Heart left ventricle (tissue), 16 donors: ENCODE measurements around the gene ACTR3C. TPM values are rescaled to one million over a fixed set of nuclear protein-coding genes. Genes with fewer than 3 reads are reported as not detected.
"Not testable (repeated sequence)": the region's sequence is repeated elsewhere in the genome, so short reads cannot be mapped to it uniquely, and the experiment has no call there.

Experiments used
- ATAC-seq, 4 donors: fragments of 200-7000 bp; cut with Tn5 transposase; one replicate each; pipeline ENCODE4 v1.9.1; 2020 to 2022; ENCODE audit warnings: moderate library complexity in 4 of 4, mild to moderate bottlenecking in 3 of 4, moderate number of reproducible peaks in 1 of 4
- DNase-seq, 5 donors: peaks; one replicate each; pipeline ENCODE4 v3.0.0-alpha.2; 2020
- H3K27ac ChIP-seq, 12 donors: fragments of 200-600 bp; sonication (generic) in 4 of 12; one replicate each; pipeline versions ENCODE4 v1.5.0 to v1.8.0; 2016 to 2022; ENCODE audit warnings: mild to moderate bottlenecking in 2 of 12
- H3K27me3 ChIP-seq, 9 donors: fragments of 200-600 bp; sonication (generic) in 2 of 9; one replicate each; pipeline versions ENCODE4 v1.5.1 to v1.8.0; 2016 to 2022; ENCODE audit warnings: mild to moderate bottlenecking in 3 of 9
- H3K36me3 ChIP-seq, 9 donors: fragments of 200-600 bp; sonication (generic) in 2 of 9; one replicate each; pipeline versions ENCODE4 v1.5.0 to v1.8.0; 2018 to 2022; ENCODE audit warnings: mild to moderate bottlenecking in 2 of 9
- H3K4me1 ChIP-seq, 12 donors: fragments of 200-600 bp; sonication (generic) in 4 of 12; one replicate each; pipeline versions ENCODE4 v1.5.0 to v1.8.0; 2016 to 2022; ENCODE audit warnings: mild to moderate bottlenecking in 3 of 12
- H3K4me3 ChIP-seq, 12 donors: fragments of 200-600 bp; sonication (generic) in 4 of 12; one replicate each; pipeline versions ENCODE4 v1.5.0 to v1.8.0; 2017 to 2022; ENCODE audit warnings: mild to moderate bottlenecking in 9 of 12, moderate library complexity in 4 of 12
- H3K9me3 ChIP-seq, 12 donors: fragments of 200-600 bp; sonication (generic) in 4 of 12; one replicate each; pipeline versions ENCODE4 v1.5.0 to v1.8.0; 2016 to 2022; ENCODE audit warnings: mild to moderate bottlenecking in 1 of 12
- CTCF ChIP-seq, 12 donors: fragments of 200-600 bp; sonication (generic) in 4 of 12; IDR thresholded peaks; one replicate each; pipeline versions ENCODE4 v1.5.0 to v1.8.0; 2018 to 2022; ENCODE audit warnings: antibody characterized with exemption in 12 of 12, mild to moderate bottlenecking in 5 of 12
- POLR2A ChIP-seq, 2 donors: fragments of 450-650 bp; IDR thresholded peaks; one replicate each; pipeline ENCODE4 v1.6.1; 2017; ENCODE audit warnings: antibody characterized with exemption in 2 of 2, mild to moderate bottlenecking in 2 of 2, moderate library complexity in 2 of 2
- WGBS, 4 donors: extraction: QIAGEN DNeasy Blood & Tissue Kit in 2 of 4; methylation state at CpG; one replicate each; pipeline versions ENCODE4 v1.1.5 to v1.1.7; 2013 to 2018; 5-methylcytosine and 5-hydroxymethylcytosine counted together
- intact Hi-C, 10 donors: fragments of 100-400 bp; cut with DNase I; formaldehyde crosslinking; loops; one replicate each; pipeline versions ENCODE4 v1.11.1 to v1.14.2; 2022
- polyA plus RNA-seq, 2 donors: library from polyadenylated mRNA; stranded (reverse); fragments of 200-250 nt; gene quantifications; one replicate each; pipeline ENCODE4 v1.2.3, GENCODE V29; 2013
- total RNA-seq, 9 donors: library from RNA; depleted of rRNA in 2 of 9; stranded (reverse); fragments of >200 nt in 2 of 9; fragmentation: NEBNext Ultra II Directional in 3 of 9; extraction: Animal tissue kit (Norgen Biotek cat#: 25700) in 3 of 9; gene quantifications; one replicate each; pipeline versions ENCODE4 v1.1.0 to v1.2.4, GENCODE V29; 2016 to 2023
- donor health status: ischemic (EF 13 %, LVEDD 7.1; RV severe dilation, severe dysfunction).
- donor health status: healthy with polysubstance abuse.
- donor health status: DM: no; HTN: yes; CAD: no.
- donor health status: DM: no; HTN: no; CAD: no.
- donor health status: ischemic (EF 25% LVEDD 6.9; RV normal size, moderate dysfunction).
- donor health status: ischemic (EF 25% LVEDD 5.7; RV mildly dilated, moderate dysfunction).
- donor health status: healthy.
- donor health status: DM: yes; HTN: yes; CAD: no.
- donor health status: ischemic (EF 35%, LVEDD 5.7; RV mildly dilated, moderate dysfunction).
- donor health status: nonischemic (EF 11% LVEDD 7.7; RV severe dilation, severe dysfunction).
- donor health status: DM: yes; HTN: yes; CAD: no.
- donor health status: PGD.
- donor health status: ischemic (EF 29% LVEDD 5.4; RV normal size, mild dysfunction).
- donor health status: nonischemic (EF 23%, LVEDD 6.1; RV moderate dilation, normal function).

ACTR3C gene
- total and polyA plus RNA-seq, 11 donors = 1.6 to 5.9 (median 3.7) TPM

- TF ChIP-seq CTCF (IDR thresholded peaks at IDR 0.05) = no peak
- TF ChIP-seq POLR2A (IDR thresholded peaks at IDR 0.05) = no peak
- H3K4me3 ChIP-seq = no peak overlapping the region
Observed at GRCh38 chr7:150307129-150307528, 16.2 kb downstream of the ACTR3C start.

GRCh38 chr7:150306377-150306776 is 17.0 kb downstream of the ACTR3C start:
- H3K27ac ChIP-seq, H3K4me1 ChIP-seq, H3K27me3 ChIP-seq, ATAC-seq, H3K9me3 ChIP-seq, H3K4me3 ChIP-seq, H3K36me3 ChIP-seq, intact Hi-C loops, DNase-seq: not testable (repeated sequence)
- WGBS, 4 donors = 74 to 89% (median 85%) methylated on average over 5 of the region's 5 CpGs

More at GRCh38 chr7:150307129-150307528, 16.2 kb downstream of the ACTR3C start:
- no peak for ATAC-seq
- 76 to 83% (median 79%) methylated on average over 3 of the region's 3 CpGs for WGBS, 4 donors
- intact Hi-C loops = no loop called here
- Histone ChIP-seq H3K4me1 (no peaks in the 10 kb centered on the region), H3K9me3 (no peaks in the 10 kb centered on the region), H3K27ac (no peak overlapping the region), H3K27me3 (no peaks in the 10 kb centered on the region), H3K36me3 (no peaks in the 10 kb centered on the region)
- no peak for DNase-seq

GRCh38 chr7:150305903-150306284 is 17.5 kb downstream of the ACTR3C start:
- 66 to 85% (median 71%) methylated on average over 2 of the region's 2 CpGs for WGBS, 4 donors
- intact Hi-C loops, ATAC-seq: not testable (repeated sequence)

GRCh38 chr7:150305259-150305902 is 18.0 kb downstream of the ACTR3C start:
- DNase-seq, intact Hi-C loops, H3K36me3 ChIP-seq, H3K27me3 ChIP-seq, H3K27ac ChIP-seq, H3K9me3 ChIP-seq, ATAC-seq, H3K4me1 ChIP-seq, H3K4me3 ChIP-seq: not testable (repeated sequence)
- 82 to 89% (median 84%) methylated on average over 10 to 11 of the region's 11 CpGs for WGBS, 4 donors

More at GRCh38 chr7:150305903-150306284, 17.5 kb downstream of the ACTR3C start:
- H3K4me1 ChIP-seq, H3K4me3 ChIP-seq, DNase-seq, H3K27ac ChIP-seq, H3K9me3 ChIP-seq, H3K36me3 ChIP-seq, H3K27me3 ChIP-seq: not testable (repeated sequence)

- intact Hi-C loops, H3K27me3 ChIP-seq, H3K27ac ChIP-seq, H3K4me3 ChIP-seq, H3K4me1 ChIP-seq, H3K9me3 ChIP-seq, H3K36me3 ChIP-seq, DNase-seq: not testable (repeated sequence)
- peak in 1 of 4 donors; percentile 38 for ATAC-seq
- 74 to 90% (median 80%) methylated on average over 3 to 8 of the region's 8 CpGs for WGBS, 4 donors
Observed at GRCh38 chr7:150304499-150305258, 18.7 kb downstream of the ACTR3C start.

- H3K27me3 ChIP-seq, H3K4me3 ChIP-seq, H3K9me3 ChIP-seq, H3K27ac ChIP-seq, intact Hi-C loops, ATAC-seq, DNase-seq, H3K4me1 ChIP-seq, H3K36me3 ChIP-seq: not testable (repeated sequence)
- 29 to 52% (median 47%) methylated on average over 1 of the region's 1 CpG for WGBS, 4 donors
Observed at GRCh38 chr7:150302908-150303310, 20.4 kb downstream of the ACTR3C start.

GRCh38 chr7:150297978-150298377 is 25.4 kb downstream of the ACTR3C start:
- H3K4me1 ChIP-seq, ATAC-seq, H3K27me3 ChIP-seq, DNase-seq, H3K9me3 ChIP-seq, H3K4me3 ChIP-seq, H3K36me3 ChIP-seq, H3K27ac ChIP-seq, intact Hi-C loops: not testable (repeated sequence)

- intact Hi-C loops, H3K27me3 ChIP-seq, H3K36me3 ChIP-seq, ATAC-seq, H3K4me1 ChIP-seq, H3K4me3 ChIP-seq, H3K27ac ChIP-seq, H3K9me3 ChIP-seq, DNase-seq: not testable (repeated sequence)
- WGBS, 4 donors = 65 to 83% (median 81%) methylated on average over 6 to 9 of the region's 10 CpGs
Observed at GRCh38 chr7:150296802-150297201, 26.5 kb downstream of the ACTR3C start.

GRCh38 chr7:150295614-150296013 is 27.7 kb downstream of the ACTR3C start:
- WGBS, 4 donors = 60 to 77% (median 69%) methylated on average over 1 to 3 of the region's 8 CpGs
- H3K4me1 ChIP-seq, DNase-seq, H3K4me3 ChIP-seq, H3K9me3 ChIP-seq, H3K27me3 ChIP-seq, H3K36me3 ChIP-seq, intact Hi-C loops, H3K27ac ChIP-seq: not testable (repeated sequence)
- peak in 3 of 4 donors; percentile 85 to 89 (median 88) for ATAC-seq

- H3K9me3 ChIP-seq, H3K27ac ChIP-seq, intact Hi-C loops, H3K36me3 ChIP-seq, H3K4me3 ChIP-seq, H3K27me3 ChIP-seq, H3K4me1 ChIP-seq, ATAC-seq, DNase-seq: not testable (repeated sequence)
- WGBS, 4 donors = 91 to 93% (median 92%) methylated on average over 8 of the region's 8 CpGs
Observed at GRCh38 chr7:150295027-150295426, 28.3 kb downstream of the ACTR3C start.
